DOHH2 (cell line): Measurements from ENCODE around the gene OTUD7B.
"Not testable (repeated sequence)": the region's sequence is repeated elsewhere in the genome, so short reads cannot be mapped to it uniquely, and the experiment has no call there.

Experiments used
- EZH2phosphoT487 ChIP-seq: fragments of 200-600 bp; sonication (generic); IDR thresholded peaks from 2 replicates; pipeline ENCODE4 v1.6.1; 2017; ENCODE audit warnings: borderline replicate concordance, mild to moderate bottlenecking, antibody characterized with exemption, low read length, moderate library complexity, mixed read lengths
- TF ChIP-seq, protein P1 (sequence below): fragments of 200-600 bp; sonication (generic); IDR thresholded peaks from one replicate; pipeline ENCODE4 v1.5.1; 2014; ENCODE audit warnings: antibody characterized with exemption, mild to moderate bottlenecking, low read depth, low read length; ENCODE audit not compliant: poor library complexity, severe bottlenecking

DNA sequence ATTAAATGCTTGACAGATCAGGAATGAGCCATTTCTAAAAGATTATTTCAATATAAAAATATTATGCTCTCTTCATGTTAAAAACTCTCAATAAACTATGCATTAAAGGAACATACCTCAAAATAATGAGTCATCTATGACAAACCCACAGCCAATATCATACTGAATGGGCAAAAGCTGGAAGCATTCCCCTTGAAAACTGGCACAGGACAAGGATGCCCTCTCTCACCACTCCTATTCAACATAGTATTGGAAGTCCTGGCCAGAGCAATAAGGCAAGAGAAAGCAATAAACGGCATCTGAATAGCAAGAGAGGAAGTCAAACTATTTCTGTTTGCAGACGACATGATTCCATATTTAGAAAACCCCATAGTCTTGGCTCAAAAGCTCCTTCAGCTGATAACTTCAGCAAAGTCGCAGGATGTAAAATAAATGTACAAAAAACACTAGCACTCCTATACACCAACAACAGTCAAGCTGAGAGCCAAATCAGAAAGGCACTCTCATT lies 41.4 kb upstream of the OTUD7B start:
- TF ChIP-seq, protein P1, sequence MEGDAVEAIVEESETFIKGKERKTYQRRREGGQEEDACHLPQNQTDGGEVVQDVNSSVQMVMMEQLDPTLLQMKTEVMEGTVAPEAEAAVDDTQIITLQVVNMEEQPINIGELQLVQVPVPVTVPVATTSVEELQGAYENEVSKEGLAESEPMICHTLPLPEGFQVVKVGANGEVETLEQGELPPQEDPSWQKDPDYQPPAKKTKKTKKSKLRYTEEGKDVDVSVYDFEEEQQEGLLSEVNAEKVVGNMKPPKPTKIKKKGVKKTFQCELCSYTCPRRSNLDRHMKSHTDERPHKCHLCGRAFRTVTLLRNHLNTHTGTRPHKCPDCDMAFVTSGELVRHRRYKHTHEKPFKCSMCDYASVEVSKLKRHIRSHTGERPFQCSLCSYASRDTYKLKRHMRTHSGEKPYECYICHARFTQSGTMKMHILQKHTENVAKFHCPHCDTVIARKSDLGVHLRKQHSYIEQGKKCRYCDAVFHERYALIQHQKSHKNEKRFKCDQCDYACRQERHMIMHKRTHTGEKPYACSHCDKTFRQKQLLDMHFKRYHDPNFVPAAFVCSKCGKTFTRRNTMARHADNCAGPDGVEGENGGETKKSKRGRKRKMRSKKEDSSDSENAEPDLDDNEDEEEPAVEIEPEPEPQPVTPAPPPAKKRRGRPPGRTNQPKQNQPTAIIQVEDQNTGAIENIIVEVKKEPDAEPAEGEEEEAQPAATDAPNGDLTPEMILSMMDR: not testable (repeated sequence)
- TF ChIP-seq EZH2phosphoT487: not testable (repeated sequence)
